ENCODE measurements around the gene ECD. TPM values are rescaled to one million over a fixed set of nuclear protein-coding genes. Genes with fewer than 3 reads are reported as not detected.

The ECD gene
- total RNA-seq, 3 donors from 2014 or later (not counting 1 experiment from before 2014, with no cell fraction given): 48.4 to 53.6 (median 52.1) TPM

- H3K27ac ChIP-seq (ENCODE audit: low read length): no peak overlapping the region
- no peak overlapping the region for H3K4me3 ChIP-seq (ENCODE audit: low read length)
- no peaks in the 10 kb centered on the region for H3K27me3 ChIP-seq (ENCODE audit: control insufficient read depth, insufficient read depth, low read length)
- H3K27me3 Mint-ChIP-seq (ENCODE audit: low read depth in 2 of 2): no peaks in the 10 kb centered on the region
- H3K9me3 ChIP-seq (ENCODE audit: control insufficient read depth, insufficient read depth, low read length): no peaks in the 10 kb centered on the region
- H3K36me3 ChIP-seq (ENCODE audit: control insufficient read depth, insufficient read depth, low read length): peaks cover 3% of the 10 kb centered on the region
- no peak overlapping the region for H3K27ac Mint-ChIP-seq
- TF ChIP-seq, protein P1, sequence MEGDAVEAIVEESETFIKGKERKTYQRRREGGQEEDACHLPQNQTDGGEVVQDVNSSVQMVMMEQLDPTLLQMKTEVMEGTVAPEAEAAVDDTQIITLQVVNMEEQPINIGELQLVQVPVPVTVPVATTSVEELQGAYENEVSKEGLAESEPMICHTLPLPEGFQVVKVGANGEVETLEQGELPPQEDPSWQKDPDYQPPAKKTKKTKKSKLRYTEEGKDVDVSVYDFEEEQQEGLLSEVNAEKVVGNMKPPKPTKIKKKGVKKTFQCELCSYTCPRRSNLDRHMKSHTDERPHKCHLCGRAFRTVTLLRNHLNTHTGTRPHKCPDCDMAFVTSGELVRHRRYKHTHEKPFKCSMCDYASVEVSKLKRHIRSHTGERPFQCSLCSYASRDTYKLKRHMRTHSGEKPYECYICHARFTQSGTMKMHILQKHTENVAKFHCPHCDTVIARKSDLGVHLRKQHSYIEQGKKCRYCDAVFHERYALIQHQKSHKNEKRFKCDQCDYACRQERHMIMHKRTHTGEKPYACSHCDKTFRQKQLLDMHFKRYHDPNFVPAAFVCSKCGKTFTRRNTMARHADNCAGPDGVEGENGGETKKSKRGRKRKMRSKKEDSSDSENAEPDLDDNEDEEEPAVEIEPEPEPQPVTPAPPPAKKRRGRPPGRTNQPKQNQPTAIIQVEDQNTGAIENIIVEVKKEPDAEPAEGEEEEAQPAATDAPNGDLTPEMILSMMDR (IDR thresholded peaks at IDR 0.05): no peak
- no peaks in the 10 kb centered on the region for H3K36me3 Mint-ChIP-seq
- 95% methylated on average over 1 of the region's 1 CpG for whole genome bisulfite sequencing (ENCODE audit: insufficient coverage)
- no peak overlapping the region for H3K4me3 Mint-ChIP-seq
- no peaks in the 10 kb centered on the region for H3K4me1 Mint-ChIP-seq
- DNase-seq: no peak
- no peaks in the 10 kb centered on the region for H3K9me3 Mint-ChIP-seq
- H3K4me1 ChIP-seq (ENCODE audit: control insufficient read depth, insufficient read depth, low read length): no peaks in the 10 kb centered on the region
- no peak for ATAC-seq
- intact Hi-C loops (cut with micrococcal nuclease): no loop called here
Measured at GRCh38 chr10:73205890-73206289, 38.1 kb upstream of the ECD start.

- TF ChIP-seq, protein P1 (IDR thresholded peaks at IDR 0.05): no peak
- intact Hi-C loops (cut with micrococcal nuclease): no loop called here
- Histone ChIP-seq H3K9me3 (ENCODE audit: control insufficient read depth, insufficient read depth, low read length) (no peaks in the 10 kb centered on the region), H3K4me1 (ENCODE audit: control insufficient read depth, insufficient read depth, low read length) (no peaks in the 10 kb centered on the region), H3K27ac (ENCODE audit: low read length) (no peak overlapping the region), H3K4me3 (ENCODE audit: low read length) (no peak overlapping the region), H3K36me3 (ENCODE audit: control insufficient read depth, insufficient read depth, low read length) (peaks cover 3% of the 10 kb centered on the region), H3K27me3 (ENCODE audit: control insufficient read depth, insufficient read depth, low read length) (no peaks in the 10 kb centered on the region)
- DNase-seq: no peak
- Mint-ChIP-seq H3K36me3 (no peaks in the 10 kb centered on the region), H3K9me3 (no peaks in the 10 kb centered on the region), H3K4me3 (no peak overlapping the region), H3K4me1 (no peaks in the 10 kb centered on the region), H3K27me3 (ENCODE audit: low read depth in 2 of 2) (no peaks in the 10 kb centered on the region), H3K27ac (no peak overlapping the region)
- 87% methylated on average over 3 of the region's 3 CpGs for WGBS (ENCODE audit: insufficient coverage)
- ATAC-seq: no peak
Measured at GRCh38 chr10:73205081-73205480, 37.3 kb upstream of the ECD start.

GRCh38 chr10:73190188-73190587, 22.4 kb upstream of the ECD start:
- ATAC-seq (no peak), DNase-seq (no peak)
- WGBS (ENCODE audit: insufficient coverage): 92% methylated on average over 2 of the region's 5 CpGs
- H3K4me1 Mint-ChIP-seq: no peaks in the 10 kb centered on the region
- no peaks in the 10 kb centered on the region for H3K9me3 ChIP-seq (ENCODE audit: control insufficient read depth, insufficient read depth, low read length)
- H3K36me3 ChIP-seq (ENCODE audit: control insufficient read depth, insufficient read depth, low read length): peaks cover 14% of the 10 kb centered on the region
- no peaks in the 10 kb centered on the region for H3K4me1 ChIP-seq (ENCODE audit: control insufficient read depth, insufficient read depth, low read length)
- TF ChIP-seq, protein P1 (IDR thresholded peaks at IDR 0.05): no peak
- no peaks in the 10 kb centered on the region for H3K9me3 Mint-ChIP-seq
- intact Hi-C loops (cut with micrococcal nuclease): no loop called here
- no peak overlapping the region for H3K4me3 Mint-ChIP-seq
- H3K27ac ChIP-seq (ENCODE audit: low read length): no peak overlapping the region
- H3K36me3 Mint-ChIP-seq: no peaks in the 10 kb centered on the region
- no peaks in the 10 kb centered on the region for H3K27me3 ChIP-seq (ENCODE audit: control insufficient read depth, insufficient read depth, low read length)
- H3K4me3 ChIP-seq (ENCODE audit: low read length): no peak overlapping the region
- no peaks in the 10 kb centered on the region for H3K27me3 Mint-ChIP-seq (ENCODE audit: low read depth in 2 of 2)
- H3K27ac Mint-ChIP-seq: no peak overlapping the region

DNA sequence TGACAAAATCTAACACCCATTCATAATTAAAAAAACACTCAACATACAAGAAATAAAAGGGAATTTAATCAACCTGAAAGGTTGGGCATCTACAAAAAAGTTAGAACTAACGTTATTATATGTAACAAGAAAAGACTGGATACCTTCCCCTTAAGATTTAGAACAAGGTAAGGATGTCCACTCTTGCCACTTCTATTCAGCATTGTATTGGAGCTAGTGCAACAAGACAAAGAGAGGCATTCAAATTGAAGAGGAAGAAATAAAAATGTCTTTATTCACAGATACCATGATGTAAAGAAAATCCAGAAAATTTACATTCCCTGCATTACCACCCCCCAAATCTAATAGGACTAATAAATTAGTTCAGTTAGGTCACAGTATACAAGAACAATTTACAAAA, 18.5 kb upstream of the ECD start:
- H3K36me3 Mint-ChIP-seq: peaks cover 10% of the 10 kb centered on the region
- H3K9me3 ChIP-seq (ENCODE audit: control insufficient read depth, insufficient read depth, low read length): no peaks in the 10 kb centered on the region
- H3K4me3 ChIP-seq (ENCODE audit: low read length): no peak overlapping the region
- TF ChIP-seq, protein P1 (IDR thresholded peaks at IDR 0.05): no peak
- no peak for ATAC-seq
- 100% methylated on average over 1 of the region's 1 CpG for WGBS (ENCODE audit: insufficient coverage)
- H3K27ac ChIP-seq (ENCODE audit: low read length): no peak overlapping the region
- no peak overlapping the region for H3K27ac Mint-ChIP-seq
- no peak overlapping the region for H3K4me3 Mint-ChIP-seq
- H3K9me3 Mint-ChIP-seq: peaks cover 2 to 3% of the 10 kb centered on the region in 2 donors
- peaks cover 21% of the 10 kb centered on the region for H3K36me3 ChIP-seq (ENCODE audit: control insufficient read depth, insufficient read depth, low read length)
- intact Hi-C loops (cut with micrococcal nuclease): no loop called here
- no peak for DNase-seq
- H3K27me3 Mint-ChIP-seq (ENCODE audit: low read depth in 2 of 2): no peaks in the 10 kb centered on the region
- H3K27me3 ChIP-seq (ENCODE audit: control insufficient read depth, insufficient read depth, low read length): no peaks in the 10 kb centered on the region
- no peaks in the 10 kb centered on the region for H3K4me1 Mint-ChIP-seq
- H3K4me1 ChIP-seq (ENCODE audit: control insufficient read depth, insufficient read depth, low read length): no peaks in the 10 kb centered on the region

Data from natural killer cell (primary cell).